ENCODE measurements around the gene ABCD3. TPM values are rescaled to one million over a fixed set of nuclear protein-coding genes. Genes with fewer than 3 reads are reported as not detected.
"Not testable (repeated sequence)": the region's sequence is repeated elsewhere in the genome, so short reads cannot be mapped to it uniquely, and the experiment has no call there.

Gene ABCD3
- total RNA-seq, 5 donors from 2014 or later (not counting 1 experiment from before 2014, with no cell fraction given): 17.3 to 29.9 (median 24.2) TPM

- peak overlapping the region; percentile 78 for H3K4me3 ChIP-seq (ENCODE audit: control insufficient read depth in 1 of 2, extremely low read depth in 1 of 2, low read length in 1 of 2)
- CTCF ChIA-PET: no interaction called here
- no peaks in the 10 kb centered on the region for H3K36me3 ChIP-seq (ENCODE audit: control insufficient read depth in 2 of 2, extremely low read depth in 1 of 2, insufficient read depth in 1 of 2, low read length in 1 of 2)
- Mint-ChIP-seq H3K4me1 (peaks cover 48 to 49% (median 49%) of the 10 kb centered on the region in 3 donors), H3K27me3 (no peaks in the 10 kb centered on the region), H3K27ac (peak overlapping the region; percentile 24 to 81), H3K9me3 (no peaks in the 10 kb centered on the region), H3K4me3 (no peak overlapping the region), H3K36me3 (no peaks in the 10 kb centered on the region)
- POLR2A ChIA-PET: no interaction called here
- WGBS (ENCODE audit: insufficient coverage): 2% methylated on average over 37 of the region's 52 CpGs
- H3K27ac ChIP-seq (ENCODE audit: low read length): peak overlapping the region; percentile 58
- H3K9me3 ChIP-seq: no peaks in the 10 kb centered on the region
- DNase-seq (peak in 4 of 35 experiments; percentile 1 to 4 (median 2)), ATAC-seq (replicated peaks in 1 of 4) (peak; percentile 0 to 5 (median 2))
- peaks cover 15 to 26% of the 10 kb centered on the region in 2 experiments for H3K4me1 ChIP-seq (ENCODE audit: control insufficient read depth in 1 of 2, extremely low read depth in 1 of 2, insufficient read depth in 2 of 2, low read length in 2 of 2)
- no peaks in the 10 kb centered on the region for H3K27me3 ChIP-seq (replicated peaks in 1 of 2; ENCODE audit: control insufficient read depth in 2 of 2, extremely low read depth in 1 of 2, insufficient read depth in 2 of 2, low read length in 1 of 2)
Observed at GRCh38 chr1:94418664-94419655, 771 bp downstream of the ABCD3 start.

GRCh38 chr1:94422115-94422820, 4.1 kb downstream of the ABCD3 start:
- CTCF ChIA-PET: interaction anchor here in 1 of 2 donors (0.5 kb wide), 1 partner anchor 177 kb away, joined by 3 read pairs; no protein-coding TSS in a partner anchor
- peaks cover 5% of the 10 kb centered on the region for H3K36me3 Mint-ChIP-seq
- H3K27ac ChIP-seq (ENCODE audit: low read length): no peak overlapping the region
- no peaks in the 10 kb centered on the region for H3K9me3 Mint-ChIP-seq
- no peak overlapping the region for H3K27ac Mint-ChIP-seq
- H3K4me1 ChIP-seq (ENCODE audit: control insufficient read depth in 1 of 2, extremely low read depth in 1 of 2, insufficient read depth in 2 of 2, low read length in 2 of 2): peaks cover 14 to 29% of the 10 kb centered on the region in 2 experiments
- no peaks in the 10 kb centered on the region for H3K27me3 Mint-ChIP-seq
- no peaks in the 10 kb centered on the region for H3K9me3 ChIP-seq
- DNase-seq (no peak), ATAC-seq (replicated peaks in 1 of 4) (no peak)
- H3K4me3 ChIP-seq (ENCODE audit: control insufficient read depth in 1 of 2, extremely low read depth in 1 of 2, low read length in 1 of 2): no peak overlapping the region
- POLR2A ChIA-PET: no interaction called here
- WGBS (ENCODE audit: insufficient coverage): 90% methylated on average over 4 of the region's 8 CpGs
- peak overlapping the region in 1 of 3 donors; percentile 4 for H3K4me3 Mint-ChIP-seq
- no peaks in the 10 kb centered on the region for H3K27me3 ChIP-seq (replicated peaks in 1 of 2; ENCODE audit: control insufficient read depth in 2 of 2, extremely low read depth in 1 of 2, insufficient read depth in 2 of 2, low read length in 1 of 2)
- peaks cover 70 to 79% (median 72%) of the 10 kb centered on the region in 3 donors for H3K4me1 Mint-ChIP-seq
- no peaks in the 10 kb centered on the region for H3K36me3 ChIP-seq (ENCODE audit: control insufficient read depth in 2 of 2, extremely low read depth in 1 of 2, insufficient read depth in 1 of 2, low read length in 1 of 2)

- H3K4me3 ChIP-seq (ENCODE audit: control insufficient read depth in 1 of 2, extremely low read depth in 1 of 2, low read length in 1 of 2): no peak overlapping the region
- ATAC-seq (replicated peaks in 1 of 4) (no peak), DNase-seq (no peak)
- H3K27ac ChIP-seq (ENCODE audit: low read length): no peak overlapping the region
- H3K36me3 Mint-ChIP-seq: peaks cover 20% of the 10 kb centered on the region
- ChIA-PET POLR2A (interaction anchor here in 1 of 2 donors (0.7 kb wide), 1 partner anchor 676 kb away, joined by 4 read pairs; no protein-coding TSS in a partner anchor), CTCF (interaction anchor here (0.7 to 1.0 kb wide), 2 partner anchors 9 to 1568 kb away, joined by 3 read pairs; no protein-coding TSS in a partner anchor)
- H3K36me3 ChIP-seq (ENCODE audit: control insufficient read depth in 2 of 2, extremely low read depth in 1 of 2, insufficient read depth in 1 of 2, low read length in 1 of 2): no peaks in the 10 kb centered on the region
- no peaks in the 10 kb centered on the region for H3K27me3 ChIP-seq (replicated peaks in 1 of 2; ENCODE audit: control insufficient read depth in 2 of 2, extremely low read depth in 1 of 2, insufficient read depth in 2 of 2, low read length in 1 of 2)
- no peaks in the 10 kb centered on the region for H3K27me3 Mint-ChIP-seq
- peaks cover 0 to 11% of the 10 kb centered on the region in 2 experiments for H3K4me1 ChIP-seq (ENCODE audit: control insufficient read depth in 1 of 2, extremely low read depth in 1 of 2, insufficient read depth in 2 of 2, low read length in 2 of 2)
- no peak overlapping the region for H3K4me3 Mint-ChIP-seq
- H3K9me3 Mint-ChIP-seq: peaks cover 0 to 3% (median 0%) of the 10 kb centered on the region in 3 donors
- H3K27ac Mint-ChIP-seq: no peak overlapping the region
- no CpG with 5 or more reads among the region's 4 CpGs for WGBS (ENCODE audit: insufficient coverage)
- peaks cover 70 to 84% (median 74%) of the 10 kb centered on the region in 3 donors for H3K4me1 Mint-ChIP-seq
- H3K9me3 ChIP-seq: no peaks in the 10 kb centered on the region
Observed at GRCh38 chr1:94425821-94426484, 7.8 kb downstream of the ABCD3 start.

- H3K4me1 Mint-ChIP-seq: peaks cover 69 to 83% (median 74%) of the 10 kb centered on the region in 3 donors
- H3K27me3 ChIP-seq (replicated peaks in 1 of 2; ENCODE audit: control insufficient read depth in 2 of 2, extremely low read depth in 1 of 2, insufficient read depth in 2 of 2, low read length in 1 of 2); H3K27me3 Mint-ChIP-seq; DNase-seq; H3K4me3 ChIP-seq (ENCODE audit: control insufficient read depth in 1 of 2, extremely low read depth in 1 of 2, low read length in 1 of 2); H3K4me3 Mint-ChIP-seq; H3K27ac ChIP-seq (ENCODE audit: low read length); H3K9me3 Mint-ChIP-seq; H3K9me3 ChIP-seq; H3K36me3 ChIP-seq (ENCODE audit: control insufficient read depth in 2 of 2, extremely low read depth in 1 of 2, insufficient read depth in 1 of 2, low read length in 1 of 2); H3K4me1 ChIP-seq (ENCODE audit: control insufficient read depth in 1 of 2, extremely low read depth in 1 of 2, insufficient read depth in 2 of 2, low read length in 2 of 2); ATAC-seq (replicated peaks in 1 of 4); H3K27ac Mint-ChIP-seq: not testable (repeated sequence)
- ChIA-PET CTCF (interaction anchor here (0.7 to 1.0 kb wide), 2 partner anchors 9 to 1568 kb away, joined by 3 read pairs; no protein-coding TSS in a partner anchor), POLR2A (interaction anchor here in 1 of 2 donors (0.7 kb wide), 1 partner anchor 676 kb away, joined by 4 read pairs; no protein-coding TSS in a partner anchor)
- no CpG with 5 or more reads among the region's 9 CpGs for WGBS (ENCODE audit: insufficient coverage)
- peaks cover 22% of the 10 kb centered on the region for H3K36me3 Mint-ChIP-seq
Observed at GRCh38 chr1:94426485-94426870, 8.3 kb downstream of the ABCD3 start.

GRCh38 chr1:94428441-94428840, 10.3 kb downstream of the ABCD3 start:
- Mint-ChIP-seq H3K27me3 (no peaks in the 10 kb centered on the region), H3K9me3 (peaks cover 0 to 3% (median 0%) of the 10 kb centered on the region in 3 donors), H3K4me1 (peaks cover 51 to 64% (median 55%) of the 10 kb centered on the region in 3 donors), H3K36me3 (peaks cover 27% of the 10 kb centered on the region), H3K27ac (no peak overlapping the region), H3K4me3 (no peak overlapping the region)
- no peaks in the 10 kb centered on the region for H3K36me3 ChIP-seq (ENCODE audit: control insufficient read depth in 2 of 2, extremely low read depth in 1 of 2, insufficient read depth in 1 of 2, low read length in 1 of 2)
- no peak overlapping the region for H3K27ac ChIP-seq (ENCODE audit: low read length)
- H3K4me1 ChIP-seq (ENCODE audit: control insufficient read depth in 1 of 2, extremely low read depth in 1 of 2, insufficient read depth in 2 of 2, low read length in 2 of 2): peaks cover 0 to 4% of the 10 kb centered on the region in 2 experiments
- no CpG with 5 or more reads among the region's 5 CpGs for WGBS (ENCODE audit: insufficient coverage)
- H3K27me3 ChIP-seq (replicated peaks in 1 of 2; ENCODE audit: control insufficient read depth in 2 of 2, extremely low read depth in 1 of 2, insufficient read depth in 2 of 2, low read length in 1 of 2): no peaks in the 10 kb centered on the region
- no peaks in the 10 kb centered on the region for H3K9me3 ChIP-seq
- H3K4me3 ChIP-seq (ENCODE audit: control insufficient read depth in 1 of 2, extremely low read depth in 1 of 2, low read length in 1 of 2): no peak overlapping the region
- DNase-seq: no peak
- CTCF ChIA-PET: no interaction called here
- POLR2A ChIA-PET: no interaction called here
- ATAC-seq (replicated peaks in 1 of 4): no peak

Data from T-cell (primary cell).